ENCODE measurements around the gene TMEM115. TPM values are rescaled to one million over a fixed set of nuclear protein-coding genes. Genes with fewer than 3 reads are reported as not detected.

Gene TMEM115
- total and polyA plus RNA-seq, 2 of the 4 experiments (the other 2 are of a cell fraction), result 35.3 to 47.3 TPM

DNA sequence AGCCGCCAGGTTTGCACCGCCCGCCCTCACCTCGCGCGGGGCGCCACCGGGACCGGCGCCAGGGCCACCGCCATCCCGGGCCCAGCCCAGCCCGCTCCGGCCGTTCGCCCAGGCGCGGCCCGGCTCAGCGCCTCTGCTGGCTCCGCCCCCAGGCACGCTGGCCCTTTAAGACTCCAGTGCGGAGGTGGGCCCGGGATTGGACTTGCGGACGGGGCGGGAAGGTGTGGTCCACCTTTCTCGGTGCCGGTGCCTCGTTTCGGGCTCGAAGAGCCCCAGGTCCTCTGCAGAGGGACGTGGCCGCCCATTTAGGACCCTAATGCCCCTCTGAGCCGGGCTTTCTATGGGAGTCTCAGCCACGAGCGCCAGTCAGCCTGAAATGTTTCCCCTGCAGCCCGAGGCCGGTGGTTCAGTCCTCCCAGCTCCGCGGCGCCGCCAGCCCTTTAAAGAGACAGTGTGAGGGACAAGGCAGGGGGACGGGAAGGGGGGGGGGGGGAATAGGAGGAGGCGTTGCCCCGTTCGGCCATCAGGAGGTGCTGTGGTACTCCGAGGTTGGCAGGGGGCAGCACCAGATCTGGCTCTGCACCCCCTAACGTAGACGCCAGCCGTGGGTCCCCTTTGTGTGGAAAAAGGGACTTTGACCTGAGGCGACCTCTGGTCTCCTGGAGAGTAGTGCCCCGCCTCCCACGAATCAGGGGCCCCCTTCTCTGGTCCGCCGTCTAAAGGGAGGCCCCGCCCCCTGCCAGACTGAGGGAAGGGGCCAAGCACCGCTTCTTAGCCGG lies 37.8 kb downstream of the TMEM115 start:
- intact Hi-C loops (cut with micrococcal nuclease) (loop anchor here (5.0 kb wide), 1 partner anchor 59 kb away; no protein-coding TSS in a partner anchor), dilution Hi-C loops (cut with HindIII; ENCODE audit: low sequenced_read_pairs, unreplicated experiment) (no loop called here), in situ Hi-C loops (cut with MboI; ENCODE audit: low sequenced_read_pairs) (no loop called here)
- Histone ChIP-seq H3K4me2 (ENCODE audit: low read depth, low read length) (peak overlapping the region; percentile 73), H3K27ac (ENCODE audit: insufficient read depth, low read length) (peak overlapping the region; percentile 98), H4K91ac (ENCODE audit: insufficient read depth, low read depth, low read length) (peak overlapping the region; percentile 93), H3K4ac (ENCODE audit: low read depth, low read length) (peak overlapping the region; percentile 98), H2BK120ac (ENCODE audit: low read depth, low read length) (peak overlapping the region; percentile 100), H3K36me3 (ENCODE audit: control insufficient read depth, insufficient read depth, low read length) (peaks cover 36% of the 10 kb centered on the region), H2BK15ac (ENCODE audit: low read depth, low read length) (peak overlapping the region; percentile 85; the same call in 1 of the 3 replicates), H2BK20ac (ENCODE audit: low read depth, low read length) (peak overlapping the region; percentile 95), H2BK5ac (ENCODE audit: low read depth, low read length, poor library complexity, severe bottlenecking) (peak overlapping the region; percentile 98), H3K14ac (replicated peaks; ENCODE audit: low read depth, low read length) (peak overlapping the region; percentile 98), H3K27me3 (ENCODE audit: control insufficient read depth, insufficient read depth, low read length) (no peaks in the 10 kb centered on the region), H3K4me3 (ENCODE audit: insufficient read depth, low read depth, low read length) (peak overlapping the region; percentile 58), H3K9ac (ENCODE audit: low read depth, low read length) (peak overlapping the region; percentile 94), H2AK9ac (replicated peaks; ENCODE audit: low read depth, low read length, poor library complexity) (peak overlapping the region; percentile 93), H4K5ac (ENCODE audit: low read depth, low read length) (peak overlapping the region; percentile 95), H3K9me3 (ENCODE audit: control insufficient read depth, insufficient read depth, low read length) (no peaks in the 10 kb centered on the region), H4K8ac (ENCODE audit: low read depth in 2 of 2, low read length in 2 of 2) (peak overlapping the region; percentile 96 to 99; a peak in 3 of 4 replicates), H2AK5ac (ENCODE audit: low read depth, low read length) (peak overlapping the region; percentile 87), H3K79me1 (ENCODE audit: low read depth in 1 of 2, low read length in 2 of 2) (peaks cover 26 to 57% of the 10 kb centered on the region in 2 experiments), H3K56ac (ENCODE audit: extremely low read depth, insufficient read depth, low read length) (peak overlapping the region; percentile 97; the same call in 1 of the 2 replicates), H3K18ac (ENCODE audit: low read depth, low read length) (peak overlapping the region; percentile 94; the same call in 1 of the 2 replicates), H2AFZ (replicated peaks; ENCODE audit: low read length, poor library complexity) (peak overlapping the region; percentile 95), H3K4me1 (ENCODE audit: control insufficient read depth, insufficient read depth, low read length) (peaks cover 25% of the 10 kb centered on the region), H3K9me1 (ENCODE audit: insufficient read depth, low read length) (peaks cover 16% of the 10 kb centered on the region), H4K20me1 (ENCODE audit: insufficient read depth, low read length) (peaks cover 12% of the 10 kb centered on the region; the same call in 1 of the 2 replicates), H3K23ac (ENCODE audit: low read depth, low read length) (peak overlapping the region; percentile 96)
- whole genome bisulfite sequencing, 2 experiments (ENCODE audit: extremely low coverage in 2 of 2, insufficient read length in 1 of 2), result 0% methylated on average over 15 of the region's 59 CpGs; no CpG with 5 or more reads in 1 of the 2 experiments
- ATAC-seq (ENCODE audit: low read depth) (peak; percentile 90), DNase-seq (peak; percentile 83)
- ChIA-PET CTCF (no interaction called here), POLR2A (ENCODE audit: unreplicated experiment) (interaction anchor here (0.6 kb wide), 1 partner anchor 25 kb away, joined by 10 read pairs; no protein-coding TSS in a partner anchor)
- BruUV-seq (replicated peaks), result no TSS peak
- TF ChIP-seq SMC3 (IDR thresholded peaks at IDR 0.05; ENCODE audit: low read depth, low read length), result no peak
- TF ChIP-seq, protein P1, sequence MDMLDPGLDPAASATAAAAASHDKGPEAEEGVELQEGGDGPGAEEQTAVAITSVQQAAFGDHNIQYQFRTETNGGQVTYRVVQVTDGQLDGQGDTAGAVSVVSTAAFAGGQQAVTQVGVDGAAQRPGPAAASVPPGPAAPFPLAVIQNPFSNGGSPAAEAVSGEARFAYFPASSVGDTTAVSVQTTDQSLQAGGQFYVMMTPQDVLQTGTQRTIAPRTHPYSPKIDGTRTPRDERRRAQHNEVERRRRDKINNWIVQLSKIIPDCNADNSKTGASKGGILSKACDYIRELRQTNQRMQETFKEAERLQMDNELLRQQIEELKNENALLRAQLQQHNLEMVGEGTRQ (IDR thresholded peaks at IDR 0.05; ENCODE audit: low read depth, low read length), result no peak
- TF ChIP-seq RCOR1 (IDR thresholded peaks at IDR 0.05; ENCODE audit: insufficient replicate concordance, low read length), result no peak
- TF ChIP-seq MXI1 (IDR thresholded peaks at IDR 0.05; ENCODE audit: borderline replicate concordance, low read depth, low read length), result no peak
- TF ChIP-seq NFE2L2 (IDR thresholded peaks at IDR 0.05; ENCODE audit: low read depth, low read length), result no peak
- TF ChIP-seq BHLHE40 (IDR thresholded peaks at IDR 0.05; ENCODE audit: low read depth, low read length), result peak; percentile 97
- peak; percentile 49 for TF ChIP-seq MAZ (IDR thresholded peaks at IDR 0.05; ENCODE audit: borderline replicate concordance, low read depth, low read length)
- TF ChIP-seq CHD1 (IDR thresholded peaks at IDR 0.05; ENCODE audit: low read depth, low read length), result peak; percentile 99; the same call in 1 of the 2 replicates
- no peak for TF ChIP-seq RAD21 (IDR thresholded peaks at IDR 0.05; ENCODE audit: low read length)
- TF ChIP-seq, protein P2, sequence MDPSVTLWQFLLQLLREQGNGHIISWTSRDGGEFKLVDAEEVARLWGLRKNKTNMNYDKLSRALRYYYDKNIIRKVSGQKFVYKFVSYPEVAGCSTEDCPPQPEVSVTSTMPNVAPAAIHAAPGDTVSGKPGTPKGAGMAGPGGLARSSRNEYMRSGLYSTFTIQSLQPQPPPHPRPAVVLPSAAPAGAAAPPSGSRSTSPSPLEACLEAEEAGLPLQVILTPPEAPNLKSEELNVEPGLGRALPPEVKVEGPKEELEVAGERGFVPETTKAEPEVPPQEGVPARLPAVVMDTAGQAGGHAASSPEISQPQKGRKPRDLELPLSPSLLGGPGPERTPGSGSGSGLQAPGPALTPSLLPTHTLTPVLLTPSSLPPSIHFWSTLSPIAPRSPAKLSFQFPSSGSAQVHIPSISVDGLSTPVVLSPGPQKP (IDR thresholded peaks at IDR 0.05; ENCODE audit: borderline replicate concordance, low read depth, low read length), result no peak
- TF ChIP-seq RFX5 (IDR thresholded peaks at IDR 0.05; ENCODE audit: low read depth, low read length), result no peak
- TF ChIP-seq MAFK (IDR thresholded peaks at IDR 0.05; ENCODE audit: low read depth, low read length), result no peak
- peak; percentile 42 for TF ChIP-seq CTCF (conservative IDR thresholded peaks at IDR 0.05; ENCODE audit: low read depth, low read length)
